NCI-H446 (cell line): ENCODE data around the gene C1orf53.

Experiments used
- DNase-seq, 2 experiments: peaks; one replicate each; lab custom pipeline; 2025; lab: John Stamatoyannopoulos, UW

Gene C1orf53

GRCh38 chr1:197908716-197909220 is 6.3 kb downstream of the C1orf53 start:
- DNase-seq = no peak

GRCh38 chr1:197909384-197909783 is 7.0 kb downstream of the C1orf53 start:
- no peak for DNase-seq

DNA sequence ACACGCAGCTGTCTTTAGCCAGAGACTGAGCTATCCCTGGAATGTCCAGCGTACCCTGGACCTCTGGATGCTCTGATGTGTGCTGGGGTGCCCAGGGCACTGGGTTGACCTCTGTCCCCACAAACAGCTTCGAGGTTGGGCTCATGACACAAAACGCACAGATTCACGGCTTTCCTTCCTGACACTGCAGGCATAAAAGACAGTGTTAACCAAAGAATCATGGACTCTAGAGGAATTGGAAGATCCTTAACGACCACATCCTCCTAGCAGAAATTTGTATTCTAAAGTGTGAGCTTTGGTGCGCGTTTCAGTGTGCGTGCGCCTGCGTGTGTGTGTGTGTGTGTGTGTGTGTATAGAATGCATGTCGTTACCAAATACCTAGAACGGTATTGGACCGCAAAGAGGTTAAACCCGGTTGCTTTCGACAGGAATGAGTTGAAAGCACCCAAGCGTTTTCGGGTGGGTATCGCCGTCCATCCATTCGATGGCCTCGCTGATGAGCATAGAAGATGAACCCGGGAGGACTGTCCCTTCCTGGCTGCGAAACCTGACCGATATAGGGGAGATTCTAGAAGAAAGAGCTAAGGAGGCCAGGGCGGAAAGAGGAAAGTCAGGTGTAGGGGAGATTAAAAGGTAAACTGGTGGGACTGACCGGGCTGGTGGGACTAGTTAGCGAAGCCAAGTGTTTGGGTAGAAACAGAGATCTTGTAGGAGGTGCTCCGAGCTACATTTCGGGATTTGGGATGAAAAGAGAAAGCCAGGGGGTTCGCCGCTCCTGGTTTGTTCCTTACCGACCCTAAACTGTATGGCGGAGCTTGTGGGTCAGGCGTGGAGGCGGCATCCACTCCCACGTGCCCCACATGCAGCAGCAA is 7.9 kb downstream of the C1orf53 start:
- DNase-seq = no peak

DNA sequence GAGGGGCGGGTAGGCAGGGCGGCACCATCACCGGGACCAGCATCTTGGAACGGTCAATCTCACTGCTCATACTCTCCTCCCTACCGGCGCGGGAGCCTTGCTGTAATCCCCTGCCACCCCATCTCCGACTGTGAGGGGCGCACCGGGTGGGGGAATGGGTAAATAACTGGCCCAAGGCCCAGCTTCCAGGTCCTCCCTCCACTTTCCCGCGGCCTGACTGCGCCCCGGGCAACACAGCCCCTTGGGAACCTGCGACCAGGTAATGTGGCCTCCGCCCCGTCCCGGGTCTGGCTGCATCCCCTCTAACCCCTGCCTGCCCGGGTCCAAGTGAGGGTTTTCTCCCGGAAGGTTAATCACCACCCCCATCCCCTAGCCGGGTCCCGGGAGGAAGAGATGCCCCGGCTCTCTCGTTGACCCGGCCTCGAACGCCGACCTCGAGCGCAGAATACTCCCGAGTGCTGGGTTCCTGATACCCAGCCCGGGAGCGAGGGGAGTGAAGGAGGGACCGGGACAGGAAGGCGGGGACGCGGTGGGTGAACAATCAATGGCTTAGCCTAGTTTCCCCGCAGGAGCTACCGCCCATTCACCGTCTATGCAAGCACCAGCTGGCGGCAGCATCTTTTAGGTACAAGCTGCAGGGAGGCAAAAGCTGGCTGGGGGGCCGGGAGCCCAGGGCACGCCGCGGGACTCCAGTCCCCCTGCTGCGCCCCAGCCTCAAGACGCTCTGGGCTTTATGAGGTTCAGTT is 8.9 kb downstream of the C1orf53 start:
- DNase-seq = no peak

- peak in 1 of 2 experiments; percentile 51 for DNase-seq
Measured at GRCh38 chr1:197911857-197912696, 9.6 kb downstream of the C1orf53 start.

- peak in 1 of 2 experiments; percentile 55 for DNase-seq
Measured at GRCh38 chr1:197912739-197913494, 10.5 kb downstream of the C1orf53 start.

GRCh38 chr1:197913495-197914276 is 11.3 kb downstream of the C1orf53 start:
- peak in 1 of 2 experiments; percentile 55 for DNase-seq

GRCh38 chr1:197914510-197914909 is 12.1 kb downstream of the C1orf53 start:
- peak in 1 of 2 experiments; percentile 49 for DNase-seq

DNA sequence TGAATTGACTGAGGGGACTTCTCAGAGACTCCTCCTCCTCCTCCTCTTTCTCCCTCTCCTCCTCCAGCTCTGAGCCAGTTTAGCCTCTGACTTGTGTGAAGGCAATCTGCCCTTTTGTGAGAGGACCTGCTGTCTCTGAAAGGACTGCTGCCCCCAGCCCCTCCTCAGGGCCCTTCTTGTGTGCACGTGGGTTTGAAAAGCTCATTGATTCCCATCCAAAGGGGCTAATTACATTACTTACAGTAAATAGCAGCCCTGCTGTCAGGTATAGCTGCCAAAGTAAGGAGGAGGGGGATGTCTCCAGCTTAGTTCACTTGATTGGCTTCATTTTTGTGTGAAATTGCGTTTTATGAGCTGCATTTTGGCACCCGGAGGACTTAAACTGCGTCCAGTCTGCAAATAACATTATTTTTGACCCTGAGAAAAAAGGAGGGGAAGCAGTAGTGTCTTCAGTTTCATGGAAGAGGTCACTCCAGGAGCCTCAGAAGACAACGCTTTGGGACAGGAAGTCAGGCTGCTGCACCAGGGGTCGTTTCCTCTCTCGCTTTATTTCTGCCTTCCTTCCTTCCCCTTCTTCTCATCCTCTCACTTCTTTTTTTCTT is 12.9 kb downstream of the C1orf53 start:
- peak; percentile 86 to 96 for DNase-seq

- peak; percentile 87 to 89 for DNase-seq
Measured at GRCh38 chr1:197915862-197916499, 13.6 kb downstream of the C1orf53 start.

DNA sequence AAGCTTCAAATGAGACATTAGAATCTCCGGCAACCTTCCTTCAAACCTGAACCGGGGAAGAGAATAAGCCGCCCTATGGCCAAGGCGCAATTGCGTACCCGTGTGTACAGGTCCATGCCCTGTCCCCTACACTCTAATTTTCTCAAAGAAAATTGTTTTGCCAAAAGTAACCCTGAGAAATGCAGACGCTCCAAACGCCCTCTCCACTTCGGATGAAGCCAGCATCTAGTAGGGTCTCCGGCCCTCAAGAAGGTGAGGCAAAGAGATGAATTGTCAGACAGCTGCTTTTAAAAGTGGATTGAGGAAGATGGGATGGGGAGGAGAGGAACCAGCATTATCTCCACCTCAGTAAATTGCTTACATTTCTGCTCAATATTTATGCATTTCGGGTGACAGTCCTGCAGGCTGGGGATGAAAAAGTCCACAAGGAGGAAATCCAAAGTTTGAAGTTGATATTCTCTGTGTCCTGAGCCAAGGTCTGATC is 14.1 kb downstream of the C1orf53 start:
- DNase-seq = peak in 1 of 2 experiments; percentile 49

- DNase-seq = no peak
Measured at GRCh38 chr1:197917805-197918651, 15.6 kb downstream of the C1orf53 start.

- no peak for DNase-seq
Measured at GRCh38 chr1:197918807-197919345, 16.4 kb downstream of the C1orf53 start.

GRCh38 chr1:197919346-197920066 is 17.1 kb downstream of the C1orf53 start:
- no peak for DNase-seq

DNA sequence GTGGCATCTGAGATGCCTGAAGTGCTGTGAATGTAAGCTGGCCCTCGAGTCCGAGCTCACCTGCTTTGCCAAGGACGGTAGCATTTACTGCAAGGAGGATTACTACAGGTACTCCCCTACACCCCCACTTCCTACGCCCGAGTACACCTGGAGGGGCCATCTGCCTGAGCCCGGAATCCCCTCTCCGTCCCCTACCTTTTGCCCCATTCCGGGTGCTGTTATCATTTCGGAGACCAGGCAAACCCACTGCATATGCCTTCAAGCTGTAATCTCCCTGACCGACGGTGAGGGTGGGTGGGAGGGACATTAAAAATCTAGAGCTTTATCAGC is 17.6 kb downstream of the C1orf53 start:
- no peak for DNase-seq

DNA sequence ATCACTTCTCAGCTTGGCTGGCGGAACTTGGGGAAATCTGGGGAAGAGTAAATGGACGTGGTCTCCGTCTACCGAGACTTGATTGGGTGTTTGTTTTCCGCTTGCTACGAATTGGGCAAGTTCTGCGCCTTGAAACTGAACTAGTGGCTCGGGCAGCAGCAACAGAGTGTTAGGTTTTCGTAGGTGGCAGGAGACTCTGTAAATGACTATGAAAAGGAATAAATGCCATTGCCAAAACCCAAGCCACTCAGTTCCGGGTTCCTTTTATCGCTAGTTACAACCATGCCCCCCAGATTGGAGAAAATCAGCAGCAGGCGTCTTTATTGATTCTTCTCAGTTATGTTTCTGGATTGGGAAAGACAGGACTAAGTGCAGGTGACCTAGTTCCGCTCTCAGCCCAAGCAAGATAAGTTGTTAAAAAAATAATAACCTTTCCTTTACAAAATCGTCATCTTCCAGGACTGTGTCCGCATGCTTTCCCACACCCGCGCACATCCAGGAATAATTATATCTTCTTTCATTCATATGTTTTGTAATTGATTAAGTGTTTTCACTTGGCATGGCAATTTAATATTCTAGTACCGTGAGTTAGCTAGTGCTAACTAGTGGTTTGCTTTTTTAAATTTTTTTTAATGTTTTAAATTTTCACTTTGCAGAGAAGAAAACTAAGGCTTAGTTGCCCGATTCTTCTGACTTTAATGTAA is 18.1 kb downstream of the C1orf53 start:
- DNase-seq = no peak
